Kasumi-1 (cell line): ENCODE measurements around the gene ZBTB45.
"Not testable (repeated sequence)": the region's sequence is repeated elsewhere in the genome, so short reads cannot be mapped to it uniquely, and the experiment has no call there.

Experiments
- DNase-seq, 2 experiments: peaks; one replicate each; lab custom pipeline; 2025; lab: John Stamatoyannopoulos, UW

The ZBTB45 gene

GRCh38 chr19:58554494-58555368, 35.1 kb upstream of the ZBTB45 start, which contains the start of gene CHMP2A:
Gene CHMP2A (minus strand): TSS chr19:58555105. CDS start chr19:58554212, 893 bp downstream.
- DNase-seq: no peak

- DNase-seq: no peak
Measured at GRCh38 chr19:58553799-58554493, 34.3 kb upstream of the ZBTB45 start.

GRCh38 chr19:58552655-58553054, 33.0 kb upstream of the ZBTB45 start:
- no peak for DNase-seq

GRCh38 chr19:58551577-58552471, 32.2 kb upstream of the ZBTB45 start:
- no peak for DNase-seq

GRCh38 chr19:58551123-58551497, 31.5 kb upstream of the ZBTB45 start:
- no peak for DNase-seq

- DNase-seq: no peak
Measured at GRCh38 chr19:58550362-58551122, 30.9 kb upstream of the ZBTB45 start.

- DNase-seq: no peak
Measured at GRCh38 chr19:58549664-58550361, 30.2 kb upstream of the ZBTB45 start.

GRCh38 chr19:58548859-58549663, 29.5 kb upstream of the ZBTB45 start:
- DNase-seq: no peak

GRCh38 chr19:58547323-58548312, 28.0 kb upstream of the ZBTB45 start:
- DNase-seq: no peak

GRCh38 chr19:58546019-58546530, 26.5 kb upstream of the ZBTB45 start:
- no peak for DNase-seq

- no peak for DNase-seq
Measured at GRCh38 chr19:58545286-58546018, 25.8 kb upstream of the ZBTB45 start.

- DNase-seq: no peak
Measured at GRCh38 chr19:58544591-58545285, 25.1 kb upstream of the ZBTB45 start.

- DNase-seq: no peak
Measured at GRCh38 chr19:58543826-58544590, 24.4 kb upstream of the ZBTB45 start, which contains the start of gene TRIM28. Gene TRIM28 (plus strand): TSS chr19:58544064. CDS start chr19:58544758, 694 bp downstream.

- DNase-seq: not testable (repeated sequence)
Measured at GRCh38 chr19:58542641-58543372, 23.2 kb upstream of the ZBTB45 start.

GRCh38 chr19:58539169-58539559, 19.6 kb upstream of the ZBTB45 start:
- DNase-seq: not testable (repeated sequence)
